ENCODE data around the gene MTLN.

DNA sequence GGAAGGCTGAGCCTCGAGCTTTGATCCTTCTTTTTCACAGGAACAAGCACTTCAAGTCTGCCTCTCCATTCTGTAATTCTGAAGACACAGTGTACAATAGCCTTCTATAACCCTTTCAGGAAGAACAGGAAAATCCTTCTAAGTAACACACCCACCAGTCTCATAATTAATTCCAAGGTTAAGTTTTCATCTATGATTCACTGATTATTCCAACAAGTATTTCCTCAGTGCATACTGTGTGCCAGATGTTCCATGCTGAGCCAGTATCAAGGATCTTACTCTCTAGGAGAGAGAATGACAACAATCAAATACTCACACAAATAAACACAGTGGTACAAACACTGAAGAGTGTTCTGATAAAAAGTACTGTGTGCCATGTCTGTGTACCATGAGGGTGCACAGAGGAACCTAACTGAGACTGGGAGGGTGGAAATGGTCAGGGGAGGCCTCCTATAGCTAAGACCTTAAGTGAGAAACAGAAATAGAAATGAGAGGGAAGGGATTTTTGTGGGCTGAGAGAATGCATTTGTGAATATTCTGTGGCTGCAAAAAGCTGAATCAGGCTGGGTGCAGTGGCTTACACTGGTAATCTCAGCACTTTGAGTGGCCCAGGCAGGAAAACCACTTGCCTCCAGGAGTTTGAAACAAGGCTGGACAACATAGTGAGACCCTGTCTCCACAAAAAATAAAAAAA, 7.3 kb upstream of the MTLN start:
- TF ChIP-seq RNF2 (IDR thresholded peaks at IDR 0.05; ENCODE audit: borderline replicate concordance, low read depth, low read length, missing control alignments, poor library complexity, severe bottlenecking), result no peak
- TF ChIP-seq, protein P1, sequence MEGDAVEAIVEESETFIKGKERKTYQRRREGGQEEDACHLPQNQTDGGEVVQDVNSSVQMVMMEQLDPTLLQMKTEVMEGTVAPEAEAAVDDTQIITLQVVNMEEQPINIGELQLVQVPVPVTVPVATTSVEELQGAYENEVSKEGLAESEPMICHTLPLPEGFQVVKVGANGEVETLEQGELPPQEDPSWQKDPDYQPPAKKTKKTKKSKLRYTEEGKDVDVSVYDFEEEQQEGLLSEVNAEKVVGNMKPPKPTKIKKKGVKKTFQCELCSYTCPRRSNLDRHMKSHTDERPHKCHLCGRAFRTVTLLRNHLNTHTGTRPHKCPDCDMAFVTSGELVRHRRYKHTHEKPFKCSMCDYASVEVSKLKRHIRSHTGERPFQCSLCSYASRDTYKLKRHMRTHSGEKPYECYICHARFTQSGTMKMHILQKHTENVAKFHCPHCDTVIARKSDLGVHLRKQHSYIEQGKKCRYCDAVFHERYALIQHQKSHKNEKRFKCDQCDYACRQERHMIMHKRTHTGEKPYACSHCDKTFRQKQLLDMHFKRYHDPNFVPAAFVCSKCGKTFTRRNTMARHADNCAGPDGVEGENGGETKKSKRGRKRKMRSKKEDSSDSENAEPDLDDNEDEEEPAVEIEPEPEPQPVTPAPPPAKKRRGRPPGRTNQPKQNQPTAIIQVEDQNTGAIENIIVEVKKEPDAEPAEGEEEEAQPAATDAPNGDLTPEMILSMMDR (IDR thresholded peaks at IDR 0.05; ENCODE audit: control extremely low read depth in 1 of 3, insufficient read depth in 1 of 3, low read depth in 1 of 3, low read length in 3 of 3), result no peak
- no peak for TF ChIP-seq EZH2 (IDR thresholded peaks at IDR 0.05; ENCODE audit: low read depth, low read length, severe bottlenecking)

Data from H1 (cell line).